ENCODE data around the gene TMTC1. TPM values are rescaled to one million over a fixed set of nuclear protein-coding genes. Genes with fewer than 3 reads are reported as not detected.

Gene TMTC1
- total and polyA plus RNA-seq, 5 experiments from 2014 or later, result not detected

GRCh38 chr12:29711381-29711780 is 72.4 kb downstream of the TMTC1 start:
- ATAC-seq (no peak), DNase-seq (no peak)
- no peaks in the 10 kb centered on the region for H3K9me3 Mint-ChIP-seq
- H3K4me1 Mint-ChIP-seq, result no peaks in the 10 kb centered on the region
- peaks cover 2 to 17% (median 5%) of the 10 kb centered on the region in 5 donors for H3K27me3 Mint-ChIP-seq
- POLR2A ChIA-PET, result no interaction called here
- H3K36me3 Mint-ChIP-seq, result no peaks in the 10 kb centered on the region
- no peak overlapping the region for H3K27ac Mint-ChIP-seq
- H3K4me3 Mint-ChIP-seq, result no peak overlapping the region

DNA sequence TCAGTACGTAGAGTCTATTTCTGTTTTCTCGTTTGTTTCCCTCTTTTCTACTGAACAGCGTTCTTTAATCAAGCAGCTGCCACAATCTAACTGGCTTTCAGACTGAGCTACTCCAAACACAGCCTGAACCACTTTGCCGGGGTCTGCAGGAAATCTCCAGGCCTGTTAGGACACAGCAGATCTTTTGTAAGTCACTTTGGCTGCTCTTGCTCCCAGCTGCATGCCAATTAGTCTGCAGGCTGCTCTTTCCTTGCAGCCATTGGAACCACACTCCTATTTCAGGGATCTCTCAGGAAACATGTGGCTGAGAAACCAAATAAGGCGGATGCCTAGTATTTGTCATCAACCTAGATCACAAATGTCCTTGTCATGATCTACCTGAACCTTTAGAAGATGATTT is 73.6 kb downstream of the TMTC1 start:
- DNase-seq (no peak), ATAC-seq (no peak)
- H3K4me3 Mint-ChIP-seq, result no peak overlapping the region
- H3K36me3 Mint-ChIP-seq, result no peaks in the 10 kb centered on the region
- POLR2A ChIA-PET, result no interaction called here
- no peak overlapping the region for H3K27ac Mint-ChIP-seq
- no peaks in the 10 kb centered on the region for H3K9me3 Mint-ChIP-seq
- H3K27me3 Mint-ChIP-seq, result peaks cover 2 to 17% (median 6%) of the 10 kb centered on the region in 5 donors
- no peaks in the 10 kb centered on the region for H3K4me1 Mint-ChIP-seq

GRCh38 chr12:29709496-29710040 is 74.2 kb downstream of the TMTC1 start:
- no peak overlapping the region for H3K27ac Mint-ChIP-seq

DNA sequence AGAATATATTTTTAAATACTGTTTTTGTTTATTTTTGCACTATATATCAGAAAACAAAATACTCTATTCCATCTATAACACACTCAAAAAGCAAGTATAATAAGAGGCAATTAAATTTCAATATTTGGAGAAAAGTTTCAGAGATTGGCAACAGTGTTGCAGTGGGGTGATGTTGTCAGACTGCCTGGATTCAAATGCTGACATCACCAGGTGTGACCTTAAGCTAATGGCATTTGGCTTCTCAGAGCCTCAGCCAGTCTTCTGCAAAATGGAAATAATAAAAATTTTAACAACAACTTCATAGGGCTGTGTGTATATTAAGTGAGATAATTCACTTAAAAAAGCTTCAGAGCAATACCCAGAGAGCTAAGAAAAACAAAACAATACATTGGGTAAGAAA is 74.7 kb downstream of the TMTC1 start:
- Mint-ChIP-seq H3K4me3 (no peak overlapping the region), H3K27me3 (peaks cover 2 to 17% (median 6%) of the 10 kb centered on the region in 5 donors), H3K36me3 (no peaks in the 10 kb centered on the region), H3K27ac (no peak overlapping the region), H3K9me3 (no peaks in the 10 kb centered on the region), H3K4me1 (no peaks in the 10 kb centered on the region)
- POLR2A ChIA-PET, result no interaction called here
- ATAC-seq (no peak), DNase-seq (no peak)

More at GRCh38 chr12:29709496-29710040, 74.2 kb downstream of the TMTC1 start:
- Mint-ChIP-seq H3K27me3 (peaks cover 2 to 17% (median 6%) of the 10 kb centered on the region in 5 donors), H3K9me3 (no peaks in the 10 kb centered on the region), H3K4me1 (no peaks in the 10 kb centered on the region), H3K36me3 (no peaks in the 10 kb centered on the region), H3K4me3 (no peak overlapping the region)
- DNase-seq, result no peak
- POLR2A ChIA-PET, result no interaction called here
- ATAC-seq, result no peak

DNA sequence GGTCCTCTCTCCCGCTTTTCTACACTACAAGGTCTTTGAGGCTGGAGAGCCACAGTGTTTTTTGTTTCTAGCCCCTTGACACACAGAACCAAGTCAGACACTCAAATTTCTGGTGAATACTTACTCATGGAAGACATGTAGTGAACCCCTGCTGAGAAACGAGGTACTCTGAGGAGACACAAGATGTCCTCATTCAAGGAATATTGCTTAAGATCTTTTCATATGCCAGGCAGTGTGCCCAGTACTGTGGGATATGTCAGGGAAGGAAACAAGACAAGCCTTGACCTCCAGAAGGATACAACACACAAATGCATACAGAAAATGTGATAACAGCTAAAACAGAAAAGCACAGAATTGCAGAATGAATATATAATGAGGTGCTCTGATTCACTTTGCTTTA is 75.9 kb downstream of the TMTC1 start:
- Mint-ChIP-seq H3K27ac (no peak overlapping the region), H3K27me3 (peaks cover 2 to 17% (median 6%) of the 10 kb centered on the region in 5 donors), H3K36me3 (no peaks in the 10 kb centered on the region), H3K4me3 (no peak overlapping the region), H3K4me1 (no peaks in the 10 kb centered on the region), H3K9me3 (no peaks in the 10 kb centered on the region)
- ATAC-seq (no peak), DNase-seq (no peak)
- POLR2A ChIA-PET, result no interaction called here

DNA sequence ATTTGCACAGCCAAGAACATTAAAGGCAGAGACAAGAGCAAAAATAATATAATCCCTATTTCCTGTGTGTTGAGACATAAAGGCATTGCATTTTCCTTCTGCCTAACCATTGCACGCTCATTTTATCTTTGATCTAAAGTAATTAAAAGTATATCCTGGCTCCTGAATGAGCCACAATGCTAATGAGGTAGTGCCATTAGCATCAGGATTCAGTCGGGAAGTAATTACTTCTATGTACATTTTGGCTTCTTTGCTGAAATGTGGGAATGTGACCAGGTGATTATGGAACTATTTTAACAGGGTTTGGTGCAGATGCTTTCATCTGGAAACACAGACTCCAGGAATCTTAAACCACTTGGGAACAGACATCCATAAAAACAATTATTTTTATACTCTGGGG is 77.4 kb downstream of the TMTC1 start:
- Mint-ChIP-seq H3K36me3 (no peaks in the 10 kb centered on the region), H3K27me3 (peaks cover 0 to 10% (median 7%) of the 10 kb centered on the region in 5 donors), H3K27ac (no peak overlapping the region), H3K4me3 (no peak overlapping the region), H3K4me1 (no peaks in the 10 kb centered on the region), H3K9me3 (peaks cover 0 to 3% (median 0%) of the 10 kb centered on the region in 9 donors)
- no peak for ATAC-seq
- no peak for DNase-seq
- POLR2A ChIA-PET, result no interaction called here

DNA sequence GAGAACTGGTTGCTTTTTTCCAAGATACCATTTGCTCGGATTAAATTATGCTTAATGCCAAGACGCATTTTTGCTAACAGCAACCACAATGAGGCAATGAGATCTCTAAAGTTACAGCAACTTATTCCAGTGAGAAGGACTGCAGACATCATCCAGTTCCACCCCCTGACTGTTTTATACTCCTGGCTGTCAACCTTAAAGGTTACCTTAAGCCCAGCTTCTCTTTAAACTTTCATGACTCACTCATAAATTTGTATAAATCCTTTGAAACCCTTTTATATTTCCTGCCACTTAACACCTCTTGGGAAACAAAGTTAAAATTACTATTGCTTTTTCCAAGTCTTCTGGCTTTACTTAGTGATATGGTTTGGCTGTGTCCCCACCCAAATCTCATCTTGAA is 80.2 kb downstream of the TMTC1 start:
- POLR2A ChIA-PET, result no interaction called here
- H3K4me1 Mint-ChIP-seq, result no peaks in the 10 kb centered on the region

GRCh38 chr12:29702972-29703371 is 80.8 kb downstream of the TMTC1 start:
- H3K4me1 Mint-ChIP-seq, result no peaks in the 10 kb centered on the region
- no peaks in the 10 kb centered on the region for H3K36me3 Mint-ChIP-seq
- POLR2A ChIA-PET, result no interaction called here
- no peak for ATAC-seq
- peaks cover 0 to 3% (median 0%) of the 10 kb centered on the region in 9 donors for H3K9me3 Mint-ChIP-seq
- H3K27me3 Mint-ChIP-seq, result peaks cover 0 to 10% (median 8%) of the 10 kb centered on the region in 5 donors
- DNase-seq, result no peak
- H3K4me3 Mint-ChIP-seq, result no peak overlapping the region
- H3K27ac Mint-ChIP-seq, result no peak overlapping the region

More for the DNA sequence above, 80.2 kb downstream of the TMTC1 start:
- no peak overlapping the region for H3K4me3 Mint-ChIP-seq
- H3K27me3 Mint-ChIP-seq, result peaks cover 0 to 10% (median 8%) of the 10 kb centered on the region in 5 donors
- no peak for DNase-seq
- ATAC-seq, result no peak
- H3K36me3 Mint-ChIP-seq, result no peaks in the 10 kb centered on the region
- peaks cover 0 to 3% (median 0%) of the 10 kb centered on the region in 9 donors for H3K9me3 Mint-ChIP-seq
- no peak overlapping the region for H3K27ac Mint-ChIP-seq

DNA sequence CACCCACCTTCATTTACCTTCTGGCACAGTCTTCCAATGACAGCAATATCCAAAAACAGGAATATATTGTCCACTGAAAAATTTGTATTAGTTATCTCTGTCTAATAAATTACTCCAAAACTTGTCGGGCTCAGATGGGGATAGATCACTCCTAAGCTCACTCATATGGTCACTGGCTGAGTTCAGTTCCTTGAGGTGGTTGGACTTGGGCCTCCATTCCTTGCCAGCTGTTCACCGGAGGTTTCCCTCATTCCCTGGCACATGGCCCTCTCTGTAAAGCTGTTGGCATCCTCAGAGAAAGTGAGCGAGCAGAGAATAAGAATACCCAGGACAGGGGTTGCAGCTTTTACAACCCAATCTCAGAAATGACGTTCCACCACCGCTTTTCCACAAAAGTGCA is 81.5 kb downstream of the TMTC1 start:
- no peak overlapping the region for H3K27ac Mint-ChIP-seq
- H3K4me3 Mint-ChIP-seq, result no peak overlapping the region
- H3K9me3 Mint-ChIP-seq, result peaks cover 0 to 3% (median 0%) of the 10 kb centered on the region in 9 donors
- DNase-seq (no peak), ATAC-seq (no peak)
- H3K27me3 Mint-ChIP-seq, result peaks cover 0 to 8% (median 4%) of the 10 kb centered on the region in 5 donors
- POLR2A ChIA-PET, result no interaction called here
- no peaks in the 10 kb centered on the region for H3K36me3 Mint-ChIP-seq
- no peaks in the 10 kb centered on the region for H3K4me1 Mint-ChIP-seq

- Mint-ChIP-seq H3K27ac (no peak overlapping the region), H3K9me3 (peaks cover 0 to 3% (median 0%) of the 10 kb centered on the region in 9 donors), H3K4me3 (no peak overlapping the region), H3K36me3 (no peaks in the 10 kb centered on the region), H3K4me1 (no peaks in the 10 kb centered on the region), H3K27me3 (peaks cover 0 to 8% (median 0%) of the 10 kb centered on the region in 5 donors)
- POLR2A ChIA-PET, result interaction anchor here (0.7 kb wide), 1 partner anchor 20 kb away, joined by 3 read pairs; no protein-coding TSS in a partner anchor
- ATAC-seq (no peak), DNase-seq (no peak)
Observed at GRCh38 chr12:29700761-29701481, 82.8 kb downstream of the TMTC1 start.

DNA sequence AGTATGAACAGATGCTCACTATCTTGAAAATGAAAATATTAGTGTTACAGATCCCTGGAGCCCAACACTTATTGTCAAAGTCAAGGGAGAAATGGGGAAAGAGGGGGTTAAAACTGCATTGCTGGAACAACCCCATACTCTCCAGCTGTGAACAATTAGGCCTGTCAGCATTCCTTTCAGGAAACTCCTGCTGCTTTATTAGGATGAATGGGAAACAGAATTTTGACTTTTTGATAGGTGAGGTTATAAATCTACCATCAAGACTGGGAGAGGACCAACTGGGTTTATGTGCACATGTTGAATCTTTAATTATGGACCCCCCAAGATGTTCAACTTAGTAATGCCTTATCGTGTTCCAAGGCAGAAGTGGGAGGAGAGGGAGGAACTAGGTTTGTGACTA is 85.0 kb downstream of the TMTC1 start:
- ATAC-seq, result no peak
- Mint-ChIP-seq H3K36me3 (no peaks in the 10 kb centered on the region), H3K27me3 (peaks cover 0 to 8% (median 0%) of the 10 kb centered on the region in 5 donors), H3K27ac (no peak overlapping the region), H3K4me1 (no peaks in the 10 kb centered on the region), H3K4me3 (no peak overlapping the region), H3K9me3 (peaks cover 0 to 6% (median 0%) of the 10 kb centered on the region in 9 donors)
- no peak for DNase-seq
- POLR2A ChIA-PET, result no interaction called here

DNA sequence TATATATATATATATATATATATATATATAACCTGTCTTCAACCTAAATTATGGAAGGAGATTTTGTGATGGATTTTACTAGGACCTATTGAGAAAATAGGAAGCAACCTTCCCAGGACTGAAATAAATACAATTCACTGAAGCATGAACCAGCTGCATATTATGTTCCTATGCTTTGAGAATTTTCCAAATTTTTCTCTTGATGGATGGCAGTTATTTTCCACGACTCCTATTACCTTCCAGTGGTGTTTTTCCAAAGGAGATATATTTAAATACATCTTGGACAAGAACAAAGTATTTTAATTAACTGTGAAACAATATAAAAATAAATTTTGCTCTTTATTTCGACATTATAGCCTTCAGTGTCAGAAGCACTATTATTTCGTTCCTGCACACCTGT is 87.9 kb downstream of the TMTC1 start:
- DNase-seq (no peak), ATAC-seq (no peak)
- Mint-ChIP-seq H3K9me3 (peaks cover 0 to 6% (median 0%) of the 10 kb centered on the region in 9 donors), H3K27me3 (peaks cover 0 to 3% (median 0%) of the 10 kb centered on the region in 5 donors), H3K36me3 (no peaks in the 10 kb centered on the region), H3K4me3 (no peak overlapping the region), H3K4me1 (peaks cover 0 to 4% (median 0%) of the 10 kb centered on the region in 4 donors), H3K27ac (no peak overlapping the region)
- POLR2A ChIA-PET, result no interaction called here

DNA sequence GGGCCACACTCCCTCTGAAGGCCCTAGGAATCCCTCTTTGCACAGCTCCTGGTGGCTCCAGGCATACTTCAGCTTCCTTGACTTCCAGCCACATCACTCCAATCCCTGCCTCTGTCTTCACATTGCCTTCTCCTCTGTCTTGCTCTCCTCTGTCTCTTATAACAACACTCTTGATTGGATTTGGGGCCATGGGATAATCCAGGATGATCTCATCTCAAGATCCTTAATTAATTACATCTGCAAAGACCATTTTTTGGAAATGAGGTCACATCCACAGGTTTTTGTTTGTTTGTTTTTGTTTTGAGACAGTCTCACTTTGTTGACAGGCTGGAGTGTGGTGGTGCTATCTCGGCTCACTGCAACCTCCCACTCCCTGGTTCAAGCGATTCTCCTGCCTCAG is 88.7 kb downstream of the TMTC1 start:
- Mint-ChIP-seq H3K4me3 (no peak overlapping the region), H3K4me1 (peaks cover 0 to 4% (median 0%) of the 10 kb centered on the region in 4 donors), H3K36me3 (no peaks in the 10 kb centered on the region), H3K27ac (no peak overlapping the region), H3K9me3 (peaks cover 0 to 6% (median 0%) of the 10 kb centered on the region in 9 donors), H3K27me3 (peaks cover 0 to 2% (median 1%) of the 10 kb centered on the region in 5 donors)
- no peak for DNase-seq
- ATAC-seq, result no peak
- POLR2A ChIA-PET, result no interaction called here
